HepG2 (cell line): ENCODE data around the gene GMEB2. TPM values are rescaled to one million over a fixed set of nuclear protein-coding genes. Genes with fewer than 3 reads are reported as not detected.
"Not testable (repeated sequence)": the region's sequence is repeated elsewhere in the genome, so short reads cannot be mapped to it uniquely, and the experiment has no call there.

Experiments
- ATAC-seq: fragments of 200-7000 bp; cut with Tn5 transposase; 3 replicates; pipeline ENCODE4 v1.9.1; 2020; ENCODE audit warnings: mild to moderate bottlenecking, moderate library complexity
- BruUV-seq: library from RNA; stranded (reverse); fragments of 400-500 nt; replicated peaks from 2 replicates; lab custom pipeline; 2021; lab: Mats Ljungman, UMichigan
- CTCF ChIA-PET: fragments of 300-600 bp; formaldehyde crosslinking; extraction: SDS; loops from one replicate; lab custom pipeline; 2021; ENCODE audit warnings: low total read pairs, inconsistent platforms, low intra/inter-chr PET ratio; lab: Yijun Ruan, JAX
- POLR2A ChIA-PET: fragments of 350-600 bp; sonication (Branson Sonifier 250); formaldehyde crosslinking; loops from one replicate; lab custom pipeline; 2020; ENCODE audit warnings: antibody characterized with exemption, inconsistent platforms; lab: Yijun Ruan, JAX
- DNase-seq: peaks from one replicate; pipeline ENCODE4 v3.0.0-alpha.2; 2015; ENCODE audit warnings: low spot score
- FAIRE-seq: peaks from 3 replicates; lab custom pipeline; 2011; peaks lifted over from hg19 to GRCh38; lab: Jason Lieb, UNC
- H2AFZ ChIP-seq: one replicate; pipeline ENCODE4 v1.6.1; 2011; ENCODE audit warnings: low read length, inconsistent platforms
- H3K27ac ChIP-seq: fragments of 300-600 bp; 3 replicates; pipeline ENCODE4 v1.8.0; 2011; ENCODE audit warnings: mixed run types, mild to moderate bottlenecking, mixed read lengths, low read length, inconsistent platforms; ENCODE audit not compliant: insufficient read depth; ENCODE audit errors: extremely low read length
- H3K27me3 ChIP-seq, 2 experiments: fragments of 200-600 bp in 1 of 2; 2 replicates in 1 of 2; 3 replicates in 1 of 2; pipeline versions ENCODE4 v1.6.0 to v1.8.0; 2011; ENCODE audit warnings: low read length in 2 of 2, mild to moderate bottlenecking in 2 of 2, moderate library complexity in 2 of 2, inconsistent platforms in 1 of 2; ENCODE audit not compliant: insufficient read depth in 2 of 2, control insufficient read depth in 1 of 2
- H3K36me3 ChIP-seq, 2 experiments: fragments of 200-600 bp in 1 of 2; replicated peaks in 1 of 2; 2 replicates in 1 of 2; 3 replicates in 1 of 2; pipeline versions ENCODE4 v1.5.1 to v1.8.0; 2011; ENCODE audit warnings: low read length in 2 of 2, inconsistent platforms in 1 of 2; ENCODE audit not compliant: insufficient read depth in 2 of 2, control insufficient read depth in 1 of 2
- H3K4me1 ChIP-seq: 2 replicates; pipeline ENCODE4 v1.5.1; 2012; ENCODE audit warnings: low read length, inconsistent platforms; ENCODE audit not compliant: insufficient read depth
- H3K4me2 ChIP-seq: 2 replicates; pipeline ENCODE4 v1.6.0; 2011; ENCODE audit warnings: low read depth, low read length, inconsistent platforms
- H3K4me3 ChIP-seq, 3 experiments: fragments of 200-600 bp in 1 of 3; sonication (generic), shearing (Covaris generic) in 1 of 3; replicated peaks in 1 of 3; 2 replicates each; pipeline ENCODE4 v1.5.1; 2011 to 2016; ENCODE audit warnings: low read length in 3 of 3, inconsistent platforms in 2 of 3, low read depth in 2 of 3, mild to moderate bottlenecking in 2 of 3, control low read depth in 1 of 3, mixed read lengths in 1 of 3; ENCODE audit not compliant: insufficient read depth in 1 of 3
- H3K79me2 ChIP-seq: one replicate; pipeline ENCODE4 v1.6.1; 2011; ENCODE audit warnings: low read length, inconsistent platforms; ENCODE audit not compliant: insufficient read depth
- H3K9ac ChIP-seq: 2 replicates; pipeline ENCODE4 v1.6.0; 2011; ENCODE audit warnings: mild to moderate bottlenecking, low read depth, low read length, inconsistent platforms; ENCODE audit not compliant: insufficient read depth
- H3K9me3 ChIP-seq: 2 replicates; pipeline ENCODE4 v1.5.1; 2012; ENCODE audit warnings: mild to moderate bottlenecking, low read length
- H4K20me1 ChIP-seq: 2 replicates; pipeline ENCODE4 v1.6.0; 2011; ENCODE audit warnings: inconsistent platforms, mild to moderate bottlenecking, low read length, moderate library complexity; ENCODE audit not compliant: insufficient read depth
- BORCS8-MEF2B ChIP-seq: sonication (generic); formaldehyde crosslinking; IDR thresholded peaks from 2 replicates; pipeline ENCODE4 v1.8.0; 2022; ENCODE audit warnings: mild to moderate bottlenecking, missing genetic modification reagents
- KDM2A ChIP-seq: sonication (generic); formaldehyde crosslinking; IDR thresholded peaks from 2 replicates; pipeline ENCODE4 v1.4.0; 2020; ENCODE audit warnings: low read depth, missing genetic modification reagents, borderline replicate concordance
- RXRA ChIP-seq: sonication (generic); formaldehyde crosslinking; IDR thresholded peaks from 2 replicates; pipeline ENCODE4 v1.5.1; 2020; ENCODE audit warnings: missing genetic modification reagents
- ZMYM3 ChIP-seq: sonication (generic); formaldehyde crosslinking; IDR thresholded peaks from 2 replicates; pipeline ENCODE4 v1.5.1; 2020; ENCODE audit warnings: mild to moderate bottlenecking, missing genetic modification reagents
- ZNF121 ChIP-seq: sonication (generic); formaldehyde crosslinking; IDR thresholded peaks from 2 replicates; pipeline ENCODE4 v1.5.0; 2020; ENCODE audit warnings: mild to moderate bottlenecking, missing genetic modification reagents
- ZNF501 ChIP-seq: sonication (generic); formaldehyde crosslinking; IDR thresholded peaks from 2 replicates; pipeline ENCODE4 v1.5.1; 2020; ENCODE audit warnings: mild to moderate bottlenecking, moderate library complexity, missing genetic modification reagents
- ZNF563 ChIP-seq: sonication (generic); formaldehyde crosslinking; IDR thresholded peaks from 2 replicates; pipeline ENCODE4 v1.8.0; 2022; ENCODE audit warnings: mild to moderate bottlenecking, moderate library complexity, missing genetic modification reagents
- WGBS: methylation state at CpG from one replicate; pipeline ENCODE4 v1.1.6; 2017; ENCODE audit warnings: low lambda C conversion rate; 5-methylcytosine and 5-hydroxymethylcytosine counted together
- in situ Hi-C: cut with HindIII; loops from 2 replicates; pipeline ENCODE4 v1.10.0; 2017; ENCODE audit warnings: low pct_unique_long_range_greater_than_20kb; ENCODE audit not compliant: extremely low pct_ligation_motif_present
- intact Hi-C: fragments of 100-400 bp; cut with micrococcal nuclease; formaldehyde crosslinking; loops from one replicate; pipeline ENCODE4 v1.10.0; 2022; ENCODE audit not compliant: unreplicated experiment
- polyA plus RNA-seq, 8 experiments: library from polyadenylated mRNA; depleted of rRNA in 3 of 8; stranded (reverse) in 7 of 8; unstranded in 1 of 8; fragments of >200 nt; fragmentation: Illumina TruSeq in 4 of 8; extraction: Trizol in 4 of 8; gene quantifications; 2 replicates each; pipeline versions ENCODE4 v1.2.1 to v1.2.3, GENCODE V29; 2011 to 2016; ENCODE audit warnings: low read depth in 4 of 8, missing spikeins in 1 of 8, mixed read lengths in 1 of 8; ENCODE audit not compliant: insufficient read depth in 1 of 8
- total RNA-seq, 5 experiments: library from RNA; depleted of rRNA; stranded (reverse); fragments of >200 nt; fragmentation: Illumina TruSeq; extraction: Trizol; gene quantifications; 2 replicates each; pipeline ENCODE4 v1.2.3, GENCODE V29; 2016; ENCODE audit warnings: low read depth in 1 of 5
- TF ChIP-seq, protein P1 (sequence below): sonication (generic); formaldehyde crosslinking; IDR thresholded peaks from 2 replicates; pipeline ENCODE4 v1.8.0; 2023; ENCODE audit warnings: mild to moderate bottlenecking, missing genetic modification reagents
- TF ChIP-seq, protein P2 (sequence below): sonication (generic); formaldehyde crosslinking; IDR thresholded peaks from 2 replicates; pipeline ENCODE4 v1.9.0; 2022; ENCODE audit warnings: missing genetic modification reagents, mild to moderate bottlenecking, borderline replicate concordance
- TF ChIP-seq, protein P3 (sequence below): sonication (generic); formaldehyde crosslinking; IDR thresholded peaks from 2 replicates; pipeline ENCODE4 v1.5.0; 2020; ENCODE audit warnings: mild to moderate bottlenecking, missing genetic modification reagents

Gene GMEB2
- total and polyA plus RNA-seq, 2 of the 13 experiments (the other 11 are each of a cell fraction or from before 2014, with no cell fraction given) = 10.6 to 12.4 TPM

DNA sequence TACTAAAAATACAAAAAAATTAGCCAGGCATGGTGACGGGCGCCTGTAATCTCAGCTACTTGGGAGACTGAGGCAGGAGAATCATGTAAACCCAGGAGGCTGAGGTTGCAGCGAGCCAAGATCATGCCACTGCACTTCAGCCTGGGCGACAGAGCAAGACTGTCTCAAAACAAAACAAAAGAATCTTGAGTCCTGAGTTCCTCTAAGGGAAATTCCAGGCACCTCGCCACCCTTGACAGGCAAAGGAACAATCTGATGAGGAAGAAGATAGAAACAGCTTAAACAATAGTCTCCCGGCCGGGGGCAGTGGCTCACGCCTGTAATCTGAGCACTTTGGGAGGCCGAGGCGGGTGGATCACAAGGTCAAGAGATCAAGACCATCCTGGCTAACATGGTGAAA, 4.5 kb upstream of the GMEB2 start:
- H3K27me3 ChIP-seq, DNase-seq, H3K9me3 ChIP-seq, in situ Hi-C loops, H3K27ac ChIP-seq, H2AFZ ChIP-seq, H4K20me1 ChIP-seq, intact Hi-C loops, FAIRE-seq, CTCF ChIA-PET, BruUV-seq, H3K36me3 ChIP-seq, ATAC-seq, H3K4me2 ChIP-seq, H3K9ac ChIP-seq, H3K4me3 ChIP-seq: not testable (repeated sequence)
- Histone ChIP-seq H3K4me1 (peaks cover 26% of the 10 kb centered on the region), H3K79me2 (peaks cover 13% of the 10 kb centered on the region)
- POLR2A ChIA-PET = interaction anchor here (1.0 to 1.5 kb wide), 3 partner anchors 8 to 21 kb away, joined by 3 to 15 read pairs (median 5); no protein-coding TSS in a partner anchor
- 60% methylated on average over 10 of the region's 10 CpGs for WGBS

DNA sequence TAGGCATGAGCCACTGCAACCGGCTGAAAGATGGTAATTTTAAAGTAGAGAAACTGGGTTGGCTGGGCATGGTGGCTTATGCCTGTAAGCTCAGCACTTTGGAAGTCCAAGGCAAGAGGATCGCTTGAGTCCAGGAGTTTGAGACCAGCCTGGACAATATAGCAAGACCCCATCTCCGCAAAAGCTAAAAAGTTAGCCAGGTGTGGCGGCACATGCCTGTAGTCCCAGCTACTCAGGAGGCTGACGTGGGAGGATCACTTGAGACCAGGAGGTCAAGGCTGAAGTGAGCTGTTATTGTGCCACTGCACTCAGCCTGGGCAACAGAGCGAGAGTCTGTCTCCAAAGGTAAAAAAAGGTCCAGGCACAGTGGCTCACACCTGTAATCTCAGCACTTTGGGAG, 4.1 kb upstream of the GMEB2 start:
- 80% methylated on average over 6 of the region's 6 CpGs for WGBS
- BruUV-seq, H4K20me1 ChIP-seq, in situ Hi-C loops, H2AFZ ChIP-seq, H3K9me3 ChIP-seq, DNase-seq, H3K27me3 ChIP-seq, H3K4me3 ChIP-seq, ATAC-seq, H3K4me2 ChIP-seq, H3K9ac ChIP-seq, H3K36me3 ChIP-seq, CTCF ChIA-PET, FAIRE-seq, H3K27ac ChIP-seq: not testable (repeated sequence)
- Histone ChIP-seq H3K79me2 (peaks cover 15% of the 10 kb centered on the region), H3K4me1 (peaks cover 26% of the 10 kb centered on the region)
- POLR2A ChIA-PET = interaction anchor here (4.6 kb wide), 1 partner anchor 11 kb away, joined by 45 read pairs; no protein-coding TSS in a partner anchor
- TF ChIP-seq RXRA (CRISPR knock-in tag) = 0 out of 2 replicates have a peak, but pooled peaks have one; percentile 17
- TF ChIP-seq, protein P1, sequence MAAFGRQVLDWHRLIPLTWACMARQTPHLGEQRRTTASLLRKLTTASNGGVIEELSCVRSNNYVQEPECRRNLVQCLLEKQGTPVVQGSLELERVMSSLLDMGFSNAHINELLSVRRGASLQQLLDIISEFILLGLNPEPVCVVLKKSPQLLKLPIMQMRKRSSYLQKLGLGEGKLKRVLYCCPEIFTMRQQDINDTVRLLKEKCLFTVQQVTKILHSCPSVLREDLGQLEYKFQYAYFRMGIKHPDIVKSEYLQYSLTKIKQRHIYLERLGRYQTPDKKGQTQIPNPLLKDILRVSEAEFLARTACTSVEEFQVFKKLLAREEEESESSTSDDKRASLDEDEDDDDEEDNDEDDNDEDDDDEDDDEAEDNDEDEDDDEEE = 0 out of 2 replicates have a peak, but pooled peaks have one; percentile 30
- TF ChIP-seq KDM2A = peak; percentile 29; the same call in 1 of the 2 replicates
- TF ChIP-seq ZNF563 (CRISPR knock-in tag) = peak; percentile 65; the same call in 1 of the 2 replicates
- TF ChIP-seq, protein P2, sequence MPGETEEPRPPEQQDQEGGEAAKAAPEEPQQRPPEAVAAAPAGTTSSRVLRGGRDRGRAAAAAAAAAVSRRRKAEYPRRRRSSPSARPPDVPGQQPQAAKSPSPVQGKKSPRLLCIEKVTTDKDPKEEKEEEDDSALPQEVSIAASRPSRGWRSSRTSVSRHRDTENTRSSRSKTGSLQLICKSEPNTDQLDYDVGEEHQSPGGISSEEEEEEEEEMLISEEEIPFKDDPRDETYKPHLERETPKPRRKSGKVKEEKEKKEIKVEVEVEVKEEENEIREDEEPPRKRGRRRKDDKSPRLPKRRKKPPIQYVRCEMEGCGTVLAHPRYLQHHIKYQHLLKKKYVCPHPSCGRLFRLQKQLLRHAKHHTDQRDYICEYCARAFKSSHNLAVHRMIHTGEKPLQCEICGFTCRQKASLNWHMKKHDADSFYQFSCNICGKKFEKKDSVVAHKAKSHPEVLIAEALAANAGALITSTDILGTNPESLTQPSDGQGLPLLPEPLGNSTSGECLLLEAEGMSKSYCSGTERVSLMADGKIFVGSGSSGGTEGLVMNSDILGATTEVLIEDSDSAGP (CRISPR knock-in tag) = 0 out of 2 replicates have a peak, but pooled peaks have one; percentile 17
- 0 out of 2 replicates have a peak, but pooled peaks have one; percentile 17 for TF ChIP-seq BORCS8-MEF2B (CRISPR knock-in tag)
- peak; percentile 97 for TF ChIP-seq ZNF121
- TF ChIP-seq ZNF501 (CRISPR knock-in tag) = 0 out of 2 replicates have a peak, but pooled peaks have one; percentile 17
- TF ChIP-seq ZMYM3 (CRISPR knock-in tag) = peak; percentile 69; the same call in 1 of the 2 replicates
- TF ChIP-seq, protein P3, sequence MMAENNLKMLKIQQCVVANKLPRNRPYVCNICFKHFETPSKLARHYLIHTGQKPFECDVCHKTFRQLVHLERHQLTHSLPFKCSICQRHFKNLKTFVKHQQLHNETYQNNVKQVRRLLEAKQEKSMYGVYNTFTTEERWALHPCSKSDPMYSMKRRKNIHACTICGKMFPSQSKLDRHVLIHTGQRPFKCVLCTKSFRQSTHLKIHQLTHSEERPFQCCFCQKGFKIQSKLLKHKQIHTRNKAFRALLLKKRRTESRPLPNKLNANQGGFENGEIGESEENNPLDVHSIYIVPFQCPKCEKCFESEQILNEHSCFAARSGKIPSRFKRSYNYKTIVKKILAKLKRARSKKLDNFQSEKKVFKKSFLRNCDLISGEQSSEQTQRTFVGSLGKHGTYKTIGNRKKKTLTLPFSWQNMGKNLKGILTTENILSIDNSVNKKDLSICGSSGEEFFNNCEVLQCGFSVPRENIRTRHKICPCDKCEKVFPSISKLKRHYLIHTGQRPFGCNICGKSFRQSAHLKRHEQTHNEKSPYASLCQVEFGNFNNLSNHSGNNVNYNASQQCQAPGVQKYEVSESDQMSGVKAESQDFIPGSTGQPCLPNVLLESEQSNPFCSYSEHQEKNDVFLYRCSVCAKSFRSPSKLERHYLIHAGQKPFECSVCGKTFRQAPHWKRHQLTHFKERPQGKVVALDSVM = peak; percentile 85
- TF ChIP-seq, all 625 proteins: peak for 10; not testable (repeated sequence) for 615
- intact Hi-C loops = not testable (repeated sequence)
